Stimulated activated naive CD8-positive, alpha-beta T cell treated with anti-CD3 and anti-CD28 coated beads, Interleukin-15, Interleukin-2, amounts not matched to agents 100 ng/mL and 50 ng/mL, for 24 hours (primary cell): Measurements from ENCODE around the gene TGFBRAP1.

ENCODE experiments used
- H3K27ac Mint-ChIP-seq: one replicate; pipeline ENCODE4 v1.8.0; 2021; ENCODE audit warnings: mild to moderate bottlenecking, mixed read lengths
- H3K27me3 Mint-ChIP-seq: one replicate; pipeline ENCODE4 v1.8.0; 2021; ENCODE audit warnings: mixed read lengths
- H3K36me3 Mint-ChIP-seq: one replicate; pipeline ENCODE4 v1.8.0; 2021; ENCODE audit warnings: low read depth, mixed read lengths
- H3K4me1 Mint-ChIP-seq: one replicate; pipeline ENCODE4 v1.8.0; 2021; ENCODE audit warnings: low read depth, mixed read lengths
- H3K4me3 Mint-ChIP-seq: one replicate; pipeline ENCODE4 v1.8.0; 2021; ENCODE audit warnings: mild to moderate bottlenecking, mixed read lengths
- H3K9me3 Mint-ChIP-seq: one replicate; pipeline ENCODE4 v1.8.0; 2021; ENCODE audit warnings: mixed read lengths

The TGFBRAP1 gene

GRCh38 chr2:105231232-105231619 is 98.3 kb downstream of the TGFBRAP1 start:
- Mint-ChIP-seq H3K4me3 (no peak overlapping the region), H3K27me3 (peaks cover 4% of the 10 kb centered on the region), H3K9me3 (no peaks in the 10 kb centered on the region), H3K4me1 (no peaks in the 10 kb centered on the region), H3K27ac (no peak overlapping the region), H3K36me3 (no peaks in the 10 kb centered on the region)

DNA sequence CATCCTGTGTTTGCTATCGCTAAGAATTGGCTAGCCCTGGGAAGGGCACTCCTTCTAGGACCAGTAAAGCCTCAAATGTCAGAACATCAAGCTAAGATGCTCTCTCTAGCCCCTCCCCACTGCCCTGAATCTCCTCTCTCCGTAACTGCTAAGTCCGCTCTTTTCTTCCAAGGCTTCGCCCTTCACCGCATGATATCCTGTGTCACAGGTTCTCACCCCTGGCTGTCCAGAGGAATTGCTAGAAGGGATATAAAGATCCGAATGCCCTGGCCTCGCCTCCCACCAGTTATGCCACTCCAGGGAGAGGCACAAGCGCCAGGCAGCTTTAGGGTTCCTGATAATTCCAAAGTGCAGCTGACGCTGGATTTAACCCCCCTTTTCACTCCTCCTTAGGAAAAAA is 105.1 kb downstream of the TGFBRAP1 start:
- Mint-ChIP-seq H3K4me1 (no peaks in the 10 kb centered on the region), H3K27ac (no peak overlapping the region), H3K4me3 (no peak overlapping the region), H3K9me3 (no peaks in the 10 kb centered on the region), H3K27me3 (peaks cover 3% of the 10 kb centered on the region), H3K36me3 (no peaks in the 10 kb centered on the region)

- Mint-ChIP-seq H3K4me3 (no peak overlapping the region), H3K9me3 (no peaks in the 10 kb centered on the region), H3K36me3 (no peaks in the 10 kb centered on the region), H3K27ac (no peak overlapping the region), H3K4me1 (no peaks in the 10 kb centered on the region), H3K27me3 (peaks cover 3% of the 10 kb centered on the region)
These were observed 108.9 kb downstream of the TGFBRAP1 start for GRCh38 chr2:105220604-105221003.

DNA sequence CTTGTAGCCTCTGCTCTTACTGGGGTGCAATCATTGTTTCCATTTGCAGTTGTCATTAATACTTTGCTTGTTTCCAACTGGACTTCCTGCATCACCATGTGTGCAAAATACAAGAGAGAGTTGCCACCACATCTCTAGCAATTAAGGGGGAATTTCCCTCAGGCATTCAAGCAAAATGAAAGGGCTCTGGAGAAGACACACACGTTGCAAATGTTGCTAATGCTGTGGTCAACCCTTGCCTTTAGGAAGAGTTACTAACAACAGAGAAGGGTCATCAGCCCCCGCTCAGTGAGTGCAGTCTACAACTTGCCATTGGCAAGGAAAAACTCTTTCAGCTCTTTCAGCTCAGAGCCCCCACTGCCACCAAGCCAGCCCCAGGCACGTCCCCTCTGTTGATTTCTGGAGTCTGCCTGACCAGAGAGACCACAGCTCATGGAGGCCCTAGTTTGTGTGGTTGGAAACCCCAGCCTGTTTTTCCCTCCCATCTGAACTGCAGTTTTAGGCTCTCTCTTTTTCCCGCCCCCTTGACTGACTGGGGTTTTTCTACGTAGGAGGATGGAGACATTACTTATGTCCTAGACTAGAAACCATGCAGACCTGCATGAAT is 113.8 kb downstream of the TGFBRAP1 start:
- no peaks in the 10 kb centered on the region for H3K9me3 Mint-ChIP-seq
- no peaks in the 10 kb centered on the region for H3K36me3 Mint-ChIP-seq
- H3K4me1 Mint-ChIP-seq = no peaks in the 10 kb centered on the region
- no peak overlapping the region for H3K4me3 Mint-ChIP-seq
- no peaks in the 10 kb centered on the region for H3K27me3 Mint-ChIP-seq
- H3K27ac Mint-ChIP-seq = no peak overlapping the region
